K562 (cell line): ENCODE data around the gene SF3B3. TPM values are rescaled to one million over a fixed set of nuclear protein-coding genes. Genes with fewer than 3 reads are reported as not detected.

Experiments used
- ATAC-seq: fragments of 200-7000 bp; cut with Tn5 transposase; 3 replicates; pipeline ENCODE4 v1.9.1; 2020; ENCODE audit warnings: moderate library complexity
- BruUV-seq: library from RNA; stranded (reverse); fragments of 400-500 nt; replicated peaks from 2 replicates; lab custom pipeline; 2021; lab: Mats Ljungman, UMichigan
- CTCF ChIA-PET: fragments of 300-600 bp; formaldehyde crosslinking; extraction: SDS; loops from one replicate; lab custom pipeline; 2021; ENCODE audit warnings: low intra/inter-chr PET ratio; lab: Yijun Ruan, JAX
- POLR2A ChIA-PET: fragments of 300-600, 350-650 bp; sonication (Branson Sonifier 250); formaldehyde crosslinking; extraction: SDS; loops from one replicate; lab custom pipeline; 2021; ENCODE audit warnings: antibody characterized with exemption, inconsistent platforms; lab: Yijun Ruan, JAX
- DNase-seq, 4 experiments: peaks; one replicate each; pipeline versions ENCODE4 v3.0.0 to v3.0.0-alpha.2; 2011 to 2018; ENCODE audit warnings: low spot score in 3 of 4, mixed read lengths in 3 of 4; ENCODE audit errors: extremely low read depth in 1 of 4
- FAIRE-seq: peaks from 2 replicates; lab custom pipeline; 2011; peaks lifted over from hg19 to GRCh38; lab: Jason Lieb, UNC
- H2AFZ ChIP-seq: 2 replicates; pipeline ENCODE4 v1.6.0; 2011; ENCODE audit warnings: low read depth, low read length, control low read depth, inconsistent platforms
- H3K27ac ChIP-seq: fragments of 200-600 bp; 3 replicates; pipeline ENCODE4 v1.8.0; 2011; ENCODE audit warnings: low read depth, mild to moderate bottlenecking, control low read depth, inconsistent platforms, low read length, moderate library complexity, mixed read lengths; ENCODE audit errors: extremely low read depth
- H3K27me3 ChIP-seq, 2 experiments: fragments of 300-600 bp in 1 of 2; 2 replicates in 1 of 2; 3 replicates in 1 of 2; pipeline versions ENCODE4 v1.6.0 to v1.8.0; 2011; ENCODE audit warnings: inconsistent platforms in 2 of 2, low read length in 2 of 2, mild to moderate bottlenecking in 1 of 2, mixed read lengths in 1 of 2, moderate library complexity in 1 of 2; ENCODE audit not compliant: control insufficient read depth in 2 of 2, insufficient read depth in 2 of 2
- H3K36me3 ChIP-seq: fragments of 300-600 bp; 3 replicates; pipeline ENCODE4 v1.8.0; 2011; ENCODE audit warnings: mild to moderate bottlenecking, low read length, inconsistent platforms; ENCODE audit not compliant: control insufficient read depth, insufficient read depth
- H3K4me1 ChIP-seq, 2 experiments: fragments of 200-600 bp in 1 of 2; replicated peaks in 1 of 2; 2 replicates in 1 of 2; 3 replicates in 1 of 2; pipeline versions ENCODE4 v1.5.1 to v1.8.0; 2011; ENCODE audit warnings: inconsistent platforms in 2 of 2, low read length in 2 of 2, mild to moderate bottlenecking in 1 of 2, mixed read lengths in 1 of 2, moderate library complexity in 1 of 2; ENCODE audit not compliant: control insufficient read depth in 2 of 2, insufficient read depth in 2 of 2
- H3K4me2 ChIP-seq: 2 replicates; pipeline ENCODE4 v1.6.1; 2011; ENCODE audit warnings: low read length, control low read depth, inconsistent platforms, mixed read lengths; ENCODE audit not compliant: insufficient read depth
- H3K4me3 ChIP-seq: fragments of 200-600 bp; sonication (generic), shearing (Covaris generic); 2 replicates; pipeline ENCODE4 v1.5.1; 2016; ENCODE audit warnings: control low read depth, inconsistent platforms
- H3K79me2 ChIP-seq: fragments of 200-600 bp; 3 replicates; pipeline ENCODE4 v1.8.0; 2011; ENCODE audit warnings: low read length, inconsistent platforms; ENCODE audit not compliant: control insufficient read depth, insufficient read depth
- H3K9ac ChIP-seq, 2 experiments: 2 replicates each; pipeline versions ENCODE4 v1.6.0 to v1.6.1; 2011; ENCODE audit warnings: low read depth in 2 of 2, low read length in 2 of 2, control low read depth in 1 of 2, inconsistent platforms in 1 of 2, mild to moderate bottlenecking in 1 of 2, mixed read lengths in 1 of 2; ENCODE audit not compliant: insufficient read depth in 1 of 2
- H3K9me1 ChIP-seq: one replicate; pipeline ENCODE4 v1.6.0; 2011; ENCODE audit warnings: inconsistent platforms, mild to moderate bottlenecking, low read length, moderate library complexity; ENCODE audit not compliant: control insufficient read depth, insufficient read depth
- H3K9me3 ChIP-seq: replicated peaks from 2 replicates; pipeline ENCODE4 v1.5.1; 2011; ENCODE audit warnings: low read depth, low read length, inconsistent platforms; ENCODE audit not compliant: control insufficient read depth, insufficient read depth
- H4K20me1 ChIP-seq: replicated peaks from 2 replicates; pipeline ENCODE4 v1.6.1; 2011; ENCODE audit warnings: low read length, inconsistent platforms, mixed read lengths; ENCODE audit not compliant: control insufficient read depth, insufficient read depth
- CBX3 ChIP-seq, 2 experiments: IDR thresholded peaks; 1 replicate in 1 of 2; 2 replicates in 1 of 2; pipeline ENCODE4 v1.6.1; 2012; ENCODE audit warnings: inconsistent platforms in 2 of 2, low read length in 2 of 2, borderline replicate concordance in 1 of 2, control low read depth in 1 of 2
- EHMT2 ChIP-seq: fragments of 450-650 bp; IDR thresholded peaks from 2 replicates; pipeline ENCODE4 v1.6.1; 2018; ENCODE audit warnings: antibody characterized with exemption
- ETV6 ChIP-seq, 3 experiments: fragments of 150-350 bp in 1 of 3; sonication (generic) in 1 of 3; formaldehyde crosslinking in 1 of 3; IDR thresholded peaks; 2 replicates each; pipeline versions ENCODE4 v1.6.1 to v1.8.0; 2014 to 2022; ENCODE audit warnings: borderline replicate concordance in 2 of 3, low read depth in 2 of 3, antibody characterized with exemption in 1 of 3, low read length in 1 of 3, mild to moderate bottlenecking in 1 of 3, missing genetic modification reagents in 1 of 3
- FOXA1 ChIP-seq: fragments of 450-650 bp; IDR thresholded peaks from 2 replicates; pipeline ENCODE4 v1.6.1; 2016; ENCODE audit warnings: mild to moderate bottlenecking, borderline replicate concordance
- FOXA3 ChIP-seq, 2 experiments: fragments of 450-650 bp in 1 of 2; sonication (generic) in 1 of 2; formaldehyde crosslinking; IDR thresholded peaks in 1 of 2; conservative IDR thresholded peaks in 1 of 2; 2 replicates each; pipeline versions ENCODE4 v1.4.0 to v1.8.0; 2020 to 2022; ENCODE audit warnings: mild to moderate bottlenecking in 2 of 2, missing genetic modification reagents in 1 of 2
- RAD21 ChIP-seq, 2 experiments: fragments of 250-450 bp in 1 of 2; fragments of 450-650 bp in 1 of 2; sonication (Bioruptor Pico) in 1 of 2; formaldehyde crosslinking in 1 of 2; IDR thresholded peaks in 1 of 2; conservative IDR thresholded peaks in 1 of 2; 2 replicates each; pipeline versions ENCODE4 v1.4.0 to v1.8.0; 2020 to 2022; ENCODE audit warnings: mild to moderate bottlenecking in 2 of 2, moderate library complexity in 1 of 2
- RCOR1 ChIP-seq, 2 experiments: IDR thresholded peaks; 2 replicates each; pipeline ENCODE4 v1.6.1; 2012; ENCODE audit warnings: low read depth in 2 of 2, low read length in 2 of 2, borderline replicate concordance in 1 of 2, improper control_type of control experiment in 1 of 2
- SFPQ ChIP-seq: fragments of 200-400 bp; formaldehyde crosslinking; IDR thresholded peaks from 2 replicates; pipeline ENCODE4 v1.6.1; 2017; ENCODE audit warnings: mild to moderate bottlenecking, low read depth, low read length, moderate library complexity
- STAG1 ChIP-seq: sonication (generic); formaldehyde crosslinking; IDR thresholded peaks from 2 replicates; pipeline ENCODE4 v1.5.0; 2020; ENCODE audit warnings: missing genetic modification reagents, borderline replicate concordance
- TAF1 ChIP-seq: IDR thresholded peaks from 2 replicates; pipeline ENCODE4 v1.6.1; 2011; ENCODE audit warnings: mild to moderate bottlenecking, low read length, moderate library complexity; ENCODE audit not compliant: insufficient read depth, control insufficient read depth, severe bottlenecking; ENCODE audit errors: extremely low read depth
- YY1 ChIP-seq, 3 experiments: IDR thresholded peaks; 2 replicates each; pipeline ENCODE4 v1.6.1; 2011; ENCODE audit warnings: low read length in 2 of 3, mild to moderate bottlenecking in 2 of 3, moderate library complexity in 2 of 3, borderline replicate concordance in 1 of 3, control low read depth in 1 of 3, low read depth in 1 of 3; ENCODE audit not compliant: insufficient read depth in 3 of 3, insufficient replicate concordance in 2 of 3, control insufficient read depth in 1 of 3, insufficient read length in 1 of 3; ENCODE audit errors: extremely low read depth in 1 of 3
- WGBS: fragments of 100-300 bp; shearing (Covaris generic); methylation state at CpG from one replicate; pipeline ENCODE4 v1.1.6; 2016; ENCODE audit warnings: low coverage, mixed read lengths; ENCODE audit not compliant: insufficient coverage; ENCODE audit errors: missing lambda C conversion rate; 5-methylcytosine and 5-hydroxymethylcytosine counted together
- in situ Hi-C: fragments of 300-500 bp; cut with MboI; formaldehyde crosslinking; loops from 4 replicates; pipeline ENCODE4 v1.15.0; 2018; ENCODE audit warnings: inconsistent platforms, mixed read lengths
- intact Hi-C: fragments of 100-400 bp; cut with micrococcal nuclease; formaldehyde crosslinking; loops from 2 replicates; pipeline ENCODE4 v1.14.2; 2022
- polyA plus RNA-seq, 8 experiments: library from polyadenylated mRNA; depleted of rRNA in 4 of 8; stranded (reverse) in 5 of 8; unstranded in 3 of 8; fragments of >200 nt; fragmentation: Nextera tagmentation in 2 of 8; fragmentation: Illumina TruSeq in 1 of 8; extraction: Ambion mirVana in 2 of 8; extraction: Trizol in 1 of 8; gene quantifications; 2 replicates each; pipeline versions ENCODE4 v1.2.1 to v1.2.3, GENCODE V29; 2011 to 2014; ENCODE audit warnings: inconsistent platforms in 1 of 8, missing spikeins in 1 of 8
- total RNA-seq, 7 experiments: library from RNA; depleted of rRNA in 6 of 7; stranded (reverse); fragments of >200 nt in 6 of 7; fragmentation: Illumina TruSeq in 2 of 7; extraction: Trizol in 2 of 7; gene quantifications; 2 replicates each; pipeline versions ENCODE4 v1.2.1 to v1.2.3, GENCODE V29; 2011 to 2021; ENCODE audit warnings: low replicate concordance in 1 of 7
- TF ChIP-seq, protein P1 (sequence below): IDR thresholded peaks from 2 replicates; pipeline ENCODE4 v1.6.1; 2011; ENCODE audit warnings: borderline replicate concordance, low read depth, mild to moderate bottlenecking, moderate library complexity, low read length; ENCODE audit not compliant: insufficient read depth, poor library complexity, severe bottlenecking

SF3B3 gene
- total and polyA plus RNA-seq, 9 of the 15 experiments (the other 6 are each of a cell fraction or from before 2014, with no cell fraction given): 98.9 to 546 (median 221) TPM

DNA sequence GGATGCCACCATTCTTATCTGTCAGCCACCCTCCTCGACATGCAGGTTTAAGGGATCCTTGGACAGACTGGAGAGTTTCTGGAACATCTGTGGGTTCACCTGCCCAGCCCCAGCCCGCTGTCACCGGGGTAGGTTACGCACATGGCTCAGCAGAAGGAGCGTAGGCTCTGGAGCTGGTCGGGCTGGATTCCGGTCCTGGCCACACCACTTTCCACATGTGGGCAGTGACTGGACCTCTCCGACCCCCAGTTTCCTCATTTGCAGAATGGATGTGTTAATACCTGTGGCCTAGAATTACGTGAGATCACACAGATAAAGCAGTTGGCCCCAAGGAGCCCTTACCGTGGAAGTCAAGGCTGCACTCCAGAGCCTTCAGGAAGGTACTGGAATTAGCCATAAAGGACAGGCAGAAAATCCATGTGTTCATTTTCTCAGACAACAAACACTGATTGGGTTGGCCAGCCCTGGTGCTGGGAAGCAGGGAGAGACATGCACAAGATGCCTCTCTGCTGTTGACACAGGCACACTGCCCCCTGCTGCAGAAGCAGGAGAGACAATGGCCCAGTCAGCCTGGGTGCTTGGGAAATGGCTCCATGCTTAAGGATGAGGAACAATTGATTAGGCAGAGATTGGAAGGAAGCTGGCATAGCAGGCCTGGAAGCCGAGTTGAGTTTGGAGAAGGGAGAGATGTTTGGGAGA is 58.8 kb downstream of the SF3B3 start:
- Histone ChIP-seq H3K4me2 (no peak overlapping the region), H3K79me2 (no peaks in the 10 kb centered on the region), H4K20me1 (no peaks in the 10 kb centered on the region), H3K9me1 (no peaks in the 10 kb centered on the region), H3K9me3 (no peaks in the 10 kb centered on the region), H3K4me3 (no peak overlapping the region), H2AFZ (no peak overlapping the region), H3K27me3 (peaks cover 0 to 16% of the 10 kb centered on the region in 2 experiments; a peak in 3 of 5 replicates), H3K27ac (no peak overlapping the region), H3K9ac (no peak overlapping the region; a peak in 1 of 4 replicates), H3K36me3 (no peaks in the 10 kb centered on the region), H3K4me1 (peaks cover 5 to 8% of the 10 kb centered on the region in 2 experiments; a peak in 3 of 5 replicates)
- 53% methylated on average over 11 of the region's 11 CpGs for WGBS
- intact Hi-C loops: no loop called here
- in situ Hi-C loops: no loop called here
- POLR2A ChIA-PET: interaction anchor here (0.6 to 0.9 kb wide), 2 partner anchors 29 to 113 kb away, joined by 3 read pairs; no protein-coding TSS in a partner anchor
- ATAC-seq (peak; percentile 76), DNase-seq (peak in 2 of 4 experiments; percentile 42 to 52), FAIRE-seq (peak; percentile 87)
- BruUV-seq: no TSS peak
- CTCF ChIA-PET: no interaction called here
- peak; percentile 97 to 99 for TF ChIP-seq FOXA3 (CRISPR knock-in tag; conservative IDR thresholded peaks at IDR 0.05 in 1 of 2, IDR thresholded peaks at IDR 0.05 in 1 of 2)
- TF ChIP-seq, protein P1, sequence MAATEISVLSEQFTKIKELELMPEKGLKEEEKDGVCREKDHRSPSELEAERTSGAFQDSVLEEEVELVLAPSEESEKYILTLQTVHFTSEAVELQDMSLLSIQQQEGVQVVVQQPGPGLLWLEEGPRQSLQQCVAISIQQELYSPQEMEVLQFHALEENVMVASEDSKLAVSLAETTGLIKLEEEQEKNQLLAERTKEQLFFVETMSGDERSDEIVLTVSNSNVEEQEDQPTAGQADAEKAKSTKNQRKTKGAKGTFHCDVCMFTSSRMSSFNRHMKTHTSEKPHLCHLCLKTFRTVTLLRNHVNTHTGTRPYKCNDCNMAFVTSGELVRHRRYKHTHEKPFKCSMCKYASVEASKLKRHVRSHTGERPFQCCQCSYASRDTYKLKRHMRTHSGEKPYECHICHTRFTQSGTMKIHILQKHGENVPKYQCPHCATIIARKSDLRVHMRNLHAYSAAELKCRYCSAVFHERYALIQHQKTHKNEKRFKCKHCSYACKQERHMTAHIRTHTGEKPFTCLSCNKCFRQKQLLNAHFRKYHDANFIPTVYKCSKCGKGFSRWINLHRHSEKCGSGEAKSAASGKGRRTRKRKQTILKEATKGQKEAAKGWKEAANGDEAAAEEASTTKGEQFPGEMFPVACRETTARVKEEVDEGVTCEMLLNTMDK: peak; percentile 72
- TF ChIP-seq STAG1: peak; percentile 67; the same call in 1 of the 2 replicates
- peak in 1 of 3 experiments; percentile 46 for TF ChIP-seq YY1 (IDR thresholded peaks at IDR 0.05; ENCODE audit: borderline replicate concordance in 1 of 3, control insufficient read depth in 1 of 3, extremely low read depth in 1 of 3, insufficient read depth in 3 of 3, insufficient read length in 1 of 3, insufficient replicate concordance in 2 of 3, low read depth in 1 of 3, low read length in 2 of 3)
- TF ChIP-seq FOXA1: peak; percentile 58; the same call in 1 of the 2 replicates
- TF ChIP-seq TAF1: no peak
- TF ChIP-seq SFPQ: no peak
- peak; percentile 92 for TF ChIP-seq EHMT2
- TF ChIP-seq ETV6 (IDR thresholded peaks at IDR 0.05; ENCODE audit: borderline replicate concordance in 1 of 2, low read depth in 2 of 2, low read length in 1 of 2): no peak
- no peak for TF ChIP-seq ETV6 (CRISPR knock-in tag; IDR thresholded peaks at IDR 0.05; ENCODE audit: borderline replicate concordance)
- TF ChIP-seq RAD21 (CRISPR knock-in tag; conservative IDR thresholded peaks at IDR 0.05 in 1 of 2, IDR thresholded peaks at IDR 0.05 in 1 of 2): peak in 1 of 2 experiments; percentile 72; a peak in 3 of 4 replicates
- 0 out of 3 replicates have a peak, but pooled peaks of 1 of the 2 experiments have one; percentile 34 for TF ChIP-seq CBX3 (IDR thresholded peaks at IDR 0.05; ENCODE audit: borderline replicate concordance in 1 of 2, low read length in 2 of 2)
- peak in 1 of 2 experiments; percentile 47; a peak in 1 of 4 replicates for TF ChIP-seq RCOR1 (IDR thresholded peaks at IDR 0.05; ENCODE audit: borderline replicate concordance in 1 of 2, low read depth in 2 of 2, low read length in 2 of 2)
